SK-N-SH (cell line): ENCODE results near the gene SUCLG2.

Experiments used
- CHD2 ChIP-seq: fragments of 150-350 bp; IDR thresholded peaks from 2 replicates; pipeline ENCODE4 v1.6.1; 2018; ENCODE audit warnings: low read length; ENCODE audit not compliant: partially characterized antibody
- CTCF ChIP-seq: fragments of 200-600 bp; sonication (generic); IDR thresholded peaks from 2 replicates; pipeline ENCODE4 v1.6.1; 2017; ENCODE audit warnings: antibody characterized with exemption, mild to moderate bottlenecking, moderate library complexity
- EZH2phosphoT487 ChIP-seq: fragments of 200-600 bp; sonication (generic); IDR thresholded peaks from 2 replicates; pipeline ENCODE4 v1.6.1; 2017; ENCODE audit warnings: low read depth, mixed run types, mild to moderate bottlenecking, antibody characterized with exemption, moderate library complexity, borderline replicate concordance
- FOXM1 ChIP-seq: IDR thresholded peaks from 2 replicates; pipeline ENCODE4 v1.4.0; 2012; ENCODE audit warnings: low read depth, mild to moderate bottlenecking
- GATA2 ChIP-seq: sonication (generic); formaldehyde crosslinking; IDR thresholded peaks from 2 replicates; pipeline ENCODE4 v1.5.0; 2020; ENCODE audit warnings: mild to moderate bottlenecking, missing genetic modification reagents
- NFIC ChIP-seq: IDR thresholded peaks from 2 replicates; pipeline ENCODE4 v1.4.0; 2012; ENCODE audit warnings: borderline replicate concordance
- RAD21 ChIP-seq: IDR thresholded peaks from 2 replicates; pipeline ENCODE4 v1.6.1; 2012; ENCODE audit warnings: mild to moderate bottlenecking, low read length
- TAF1 ChIP-seq: IDR thresholded peaks from 2 replicates; pipeline ENCODE4 v1.6.1; 2012; ENCODE audit warnings: low read depth, mild to moderate bottlenecking, low read length, moderate library complexity, borderline replicate concordance
- USF1 ChIP-seq: IDR thresholded peaks from 2 replicates; pipeline ENCODE4 v1.4.0; 2012; ENCODE audit warnings: low read depth, borderline replicate concordance
- TF ChIP-seq, protein P1 (sequence below): IDR thresholded peaks from 2 replicates; pipeline ENCODE4 v1.6.1; 2012; ENCODE audit warnings: mild to moderate bottlenecking, low read depth, low read length, moderate library complexity

DNA sequence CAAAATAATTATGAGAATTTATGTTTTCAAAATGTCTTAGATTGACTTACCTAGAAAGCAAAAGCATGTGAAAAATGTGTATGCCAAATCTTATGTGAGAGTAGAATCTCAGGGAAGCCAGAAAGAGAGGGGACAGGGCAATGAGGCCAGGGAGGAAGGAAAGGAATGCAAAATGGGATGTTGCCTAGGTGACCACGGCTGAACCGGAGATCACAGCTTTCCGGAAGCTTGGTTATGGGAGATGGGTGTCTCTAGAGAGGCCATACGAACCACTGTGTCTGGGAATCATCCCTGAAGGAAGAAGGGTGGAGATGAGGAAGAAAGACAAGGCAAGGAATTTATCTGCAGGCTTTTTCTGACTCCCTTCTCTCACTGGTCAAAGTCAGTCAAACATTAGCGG, 76.0 kb downstream of the SUCLG2 start:
- TF ChIP-seq CTCF: no peak
- TF ChIP-seq GATA2 (CRISPR knock-in tag): no peak
- TF ChIP-seq CHD2: no peak
- TF ChIP-seq, protein P1, sequence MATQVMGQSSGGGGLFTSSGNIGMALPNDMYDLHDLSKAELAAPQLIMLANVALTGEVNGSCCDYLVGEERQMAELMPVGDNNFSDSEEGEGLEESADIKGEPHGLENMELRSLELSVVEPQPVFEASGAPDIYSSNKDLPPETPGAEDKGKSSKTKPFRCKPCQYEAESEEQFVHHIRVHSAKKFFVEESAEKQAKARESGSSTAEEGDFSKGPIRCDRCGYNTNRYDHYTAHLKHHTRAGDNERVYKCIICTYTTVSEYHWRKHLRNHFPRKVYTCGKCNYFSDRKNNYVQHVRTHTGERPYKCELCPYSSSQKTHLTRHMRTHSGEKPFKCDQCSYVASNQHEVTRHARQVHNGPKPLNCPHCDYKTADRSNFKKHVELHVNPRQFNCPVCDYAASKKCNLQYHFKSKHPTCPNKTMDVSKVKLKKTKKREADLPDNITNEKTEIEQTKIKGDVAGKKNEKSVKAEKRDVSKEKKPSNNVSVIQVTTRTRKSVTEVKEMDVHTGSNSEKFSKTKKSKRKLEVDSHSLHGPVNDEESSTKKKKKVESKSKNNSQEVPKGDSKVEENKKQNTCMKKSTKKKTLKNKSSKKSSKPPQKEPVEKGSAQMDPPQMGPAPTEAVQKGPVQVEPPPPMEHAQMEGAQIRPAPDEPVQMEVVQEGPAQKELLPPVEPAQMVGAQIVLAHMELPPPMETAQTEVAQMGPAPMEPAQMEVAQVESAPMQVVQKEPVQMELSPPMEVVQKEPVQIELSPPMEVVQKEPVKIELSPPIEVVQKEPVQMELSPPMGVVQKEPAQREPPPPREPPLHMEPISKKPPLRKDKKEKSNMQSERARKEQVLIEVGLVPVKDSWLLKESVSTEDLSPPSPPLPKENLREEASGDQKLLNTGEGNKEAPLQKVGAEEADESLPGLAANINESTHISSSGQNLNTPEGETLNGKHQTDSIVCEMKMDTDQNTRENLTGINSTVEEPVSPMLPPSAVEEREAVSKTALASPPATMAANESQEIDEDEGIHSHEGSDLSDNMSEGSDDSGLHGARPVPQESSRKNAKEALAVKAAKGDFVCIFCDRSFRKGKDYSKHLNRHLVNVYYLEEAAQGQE: no peak
- no peak for TF ChIP-seq FOXM1
- no peak for TF ChIP-seq TAF1
- TF ChIP-seq RAD21: no peak
- TF ChIP-seq NFIC: no peak
- TF ChIP-seq USF1: no peak
- TF ChIP-seq EZH2phosphoT487: no peak
